ENCODE data around the gene TNNI2. TPM values are rescaled to one million over a fixed set of nuclear protein-coding genes. Genes with fewer than 3 reads are reported as not detected.

TNNI2 gene
- total RNA-seq, 2 experiments from 2014 or later: 0.31 TPM; not detected in 1

GRCh38 chr11:1827095-1827813 is 11.5 kb upstream of the TNNI2 start:
- no peak for DNase-seq
- no peak overlapping the region for H3K4me3 Mint-ChIP-seq
- no peak overlapping the region for H3K27ac Mint-ChIP-seq
- H3K4me1 Mint-ChIP-seq: no peaks in the 10 kb centered on the region
- H3K27me3 Mint-ChIP-seq: peaks cover 3% of the 10 kb centered on the region
- no peaks in the 10 kb centered on the region for H3K9me3 Mint-ChIP-seq
- no peaks in the 10 kb centered on the region for H3K36me3 Mint-ChIP-seq

DNA sequence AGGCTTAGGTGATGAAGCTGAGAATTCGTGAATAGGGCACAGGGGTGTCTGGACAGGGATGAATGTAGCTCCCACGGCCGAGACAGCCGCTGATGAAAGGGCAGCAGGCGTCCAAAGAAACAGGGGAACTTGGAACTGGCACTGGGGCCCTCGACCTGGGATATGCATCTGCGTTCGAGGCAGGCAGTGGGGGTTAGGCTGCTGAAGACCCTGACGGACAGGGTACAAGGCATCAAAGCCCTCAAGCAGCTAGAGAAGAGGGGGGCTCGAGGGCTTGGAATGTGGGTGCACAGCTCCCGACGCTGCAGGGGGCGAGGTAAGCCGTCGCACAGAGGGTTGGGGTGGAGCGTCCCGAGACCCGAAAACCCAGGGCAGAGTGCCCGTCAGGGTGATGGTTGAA is 10.8 kb upstream of the TNNI2 start:
- H3K27me3 Mint-ChIP-seq: peaks cover 3% of the 10 kb centered on the region

DNA sequence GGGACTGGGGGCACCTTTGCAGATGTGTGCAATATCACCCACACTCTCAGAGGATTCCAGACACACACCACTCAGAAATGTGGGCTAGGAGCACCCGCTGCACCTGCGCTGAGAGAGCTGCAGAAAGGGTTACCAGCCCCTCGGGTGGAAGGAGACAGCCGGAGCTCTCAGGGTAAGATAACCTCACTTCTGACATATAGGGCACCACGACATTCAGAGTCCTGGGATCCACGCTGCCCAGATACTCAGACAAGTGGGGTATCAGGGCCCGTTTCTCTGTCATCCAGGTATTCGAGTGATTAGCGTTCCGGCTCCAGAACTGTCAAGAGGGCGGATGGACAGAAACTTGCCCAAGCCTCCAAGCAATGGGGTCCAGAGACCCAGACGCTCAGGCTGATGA is 10.2 kb upstream of the TNNI2 start:
- Mint-ChIP-seq H3K9me3 (no peaks in the 10 kb centered on the region), H3K36me3 (no peaks in the 10 kb centered on the region), H3K4me1 (no peaks in the 10 kb centered on the region), H3K27ac (no peak overlapping the region), H3K4me3 (no peak overlapping the region), H3K27me3 (peaks cover 3% of the 10 kb centered on the region)
- DNase-seq: no peak

More for the DNA sequence above, 10.8 kb upstream of the TNNI2 start:
- no peak overlapping the region for H3K27ac Mint-ChIP-seq
- H3K4me1 Mint-ChIP-seq: no peaks in the 10 kb centered on the region
- H3K4me3 Mint-ChIP-seq: no peak overlapping the region
- H3K9me3 Mint-ChIP-seq: no peaks in the 10 kb centered on the region
- no peaks in the 10 kb centered on the region for H3K36me3 Mint-ChIP-seq
- DNase-seq: no peak

DNA sequence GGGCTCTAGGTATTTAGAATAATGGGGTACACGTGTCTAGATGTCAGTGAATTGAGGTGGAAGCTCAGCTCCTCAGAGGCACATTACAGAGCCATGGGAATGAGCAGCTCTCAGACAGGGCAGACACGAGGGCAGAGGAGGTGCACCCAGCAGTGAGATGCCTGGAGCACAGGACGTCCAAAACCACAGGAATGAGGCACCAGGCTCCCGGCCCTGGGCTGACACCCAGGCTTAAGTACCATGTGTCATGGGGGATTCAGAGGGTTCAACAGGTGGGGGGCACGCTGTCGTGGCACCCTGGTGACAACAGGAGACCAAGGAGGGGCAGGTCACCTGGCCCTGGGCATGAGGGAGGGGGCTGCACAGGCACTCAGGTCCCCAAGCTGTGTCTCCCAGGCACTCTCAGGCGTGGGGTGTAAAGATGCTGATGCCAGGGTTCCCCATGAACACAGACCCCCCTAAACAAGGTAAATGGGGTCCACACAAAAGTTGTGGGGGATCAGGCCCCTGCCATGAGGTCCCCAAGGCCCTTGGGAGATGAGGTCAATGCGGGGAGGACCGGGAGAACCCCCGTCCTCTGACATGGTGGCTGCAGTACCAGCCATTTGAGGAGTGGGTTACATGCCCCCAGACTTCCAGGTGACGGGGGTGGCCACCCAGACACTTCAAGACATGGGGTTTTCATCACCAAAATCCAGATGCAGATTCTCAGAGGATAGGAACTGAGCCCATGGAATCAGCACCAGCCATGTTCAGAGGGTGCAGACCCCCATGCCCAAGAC is 9.6 kb upstream of the TNNI2 start:
- Mint-ChIP-seq H3K9me3 (no peaks in the 10 kb centered on the region), H3K27ac (no peak overlapping the region), H3K4me1 (no peaks in the 10 kb centered on the region), H3K36me3 (no peaks in the 10 kb centered on the region), H3K27me3 (peaks cover 3% of the 10 kb centered on the region), H3K4me3 (no peak overlapping the region)
- DNase-seq: no peak

DNA sequence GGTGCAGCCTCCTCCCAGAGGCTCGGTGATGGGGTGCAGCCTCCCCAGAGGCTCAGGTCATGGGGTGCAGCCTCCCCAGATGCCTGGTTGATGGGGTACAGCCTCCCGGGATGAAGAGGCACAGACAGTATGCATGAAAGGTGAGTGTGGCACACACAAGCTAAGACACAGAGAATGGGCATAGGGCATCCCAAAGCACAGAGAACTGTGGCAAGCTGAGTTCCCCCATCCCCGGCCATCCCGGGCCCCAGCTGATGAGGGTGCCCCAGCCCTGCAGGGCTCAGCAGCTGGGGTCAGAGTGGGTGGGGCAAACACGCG is 8.8 kb upstream of the TNNI2 start:
- Mint-ChIP-seq H3K4me1 (no peaks in the 10 kb centered on the region), H3K4me3 (no peak overlapping the region), H3K27me3 (peaks cover 3% of the 10 kb centered on the region), H3K9me3 (no peaks in the 10 kb centered on the region), H3K27ac (no peak overlapping the region), H3K36me3 (no peaks in the 10 kb centered on the region)
- no peak for DNase-seq

GRCh38 chr11:1830322-1831223 is 8.2 kb upstream of the TNNI2 start:
- no peak for DNase-seq

DNA sequence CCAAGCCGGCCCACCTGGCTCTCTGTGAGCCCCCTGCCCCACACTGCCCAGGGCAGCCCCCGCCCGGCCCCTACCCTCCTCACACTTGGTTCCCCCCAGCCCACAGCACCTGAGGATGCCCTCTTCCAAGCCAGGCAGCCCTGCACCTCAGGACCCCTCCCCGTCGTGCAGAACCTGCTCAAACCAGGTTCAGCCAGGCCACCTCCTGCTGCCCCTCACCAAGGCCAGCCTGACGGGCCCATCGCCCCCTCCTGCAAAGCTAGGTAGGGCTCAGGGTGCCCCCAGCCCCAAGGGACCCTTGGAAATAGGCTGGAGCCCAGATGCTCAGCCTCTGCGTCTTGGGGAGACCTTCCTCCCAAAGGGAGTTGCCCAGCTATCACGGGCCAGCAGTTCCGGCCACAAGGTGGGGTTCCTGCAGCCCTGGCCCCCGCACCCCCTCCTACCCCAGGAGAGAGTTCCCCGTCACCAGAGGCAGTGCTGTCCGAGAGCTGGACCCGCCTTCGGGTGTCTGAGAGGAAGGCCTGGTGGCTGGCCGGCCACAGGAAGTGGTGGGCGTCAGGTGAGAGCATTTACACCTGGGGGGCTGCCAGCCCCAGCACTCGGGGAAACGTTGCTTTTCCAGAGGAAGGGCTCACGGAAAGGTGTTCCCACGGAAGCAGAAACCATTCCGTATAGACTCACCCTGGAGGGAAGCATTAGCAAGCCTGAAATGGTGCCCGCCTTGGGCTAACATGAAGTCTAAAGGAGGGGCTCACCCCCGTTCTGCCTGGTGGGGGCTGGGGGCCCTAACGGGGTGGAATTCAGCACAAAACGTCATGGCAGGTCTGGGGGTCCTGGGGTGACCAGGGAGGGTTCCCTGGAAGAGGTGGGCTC is 7.2 kb upstream of the TNNI2 start:
- peaks cover 3% of the 10 kb centered on the region for H3K27me3 Mint-ChIP-seq
- no peak overlapping the region for H3K27ac Mint-ChIP-seq
- H3K9me3 Mint-ChIP-seq: no peaks in the 10 kb centered on the region
- no peak overlapping the region for H3K4me3 Mint-ChIP-seq
- no peaks in the 10 kb centered on the region for H3K4me1 Mint-ChIP-seq
- H3K36me3 Mint-ChIP-seq: no peaks in the 10 kb centered on the region
- DNase-seq: no peak

More at GRCh38 chr11:1830322-1831223, 8.2 kb upstream of the TNNI2 start:
- Mint-ChIP-seq H3K4me1 (no peaks in the 10 kb centered on the region), H3K4me3 (no peak overlapping the region), H3K36me3 (no peaks in the 10 kb centered on the region), H3K27me3 (peaks cover 3% of the 10 kb centered on the region), H3K27ac (no peak overlapping the region), H3K9me3 (no peaks in the 10 kb centered on the region)

GRCh38 chr11:1832211-1832919 is 6.4 kb upstream of the TNNI2 start:
- H3K9me3 Mint-ChIP-seq: no peaks in the 10 kb centered on the region

DNA sequence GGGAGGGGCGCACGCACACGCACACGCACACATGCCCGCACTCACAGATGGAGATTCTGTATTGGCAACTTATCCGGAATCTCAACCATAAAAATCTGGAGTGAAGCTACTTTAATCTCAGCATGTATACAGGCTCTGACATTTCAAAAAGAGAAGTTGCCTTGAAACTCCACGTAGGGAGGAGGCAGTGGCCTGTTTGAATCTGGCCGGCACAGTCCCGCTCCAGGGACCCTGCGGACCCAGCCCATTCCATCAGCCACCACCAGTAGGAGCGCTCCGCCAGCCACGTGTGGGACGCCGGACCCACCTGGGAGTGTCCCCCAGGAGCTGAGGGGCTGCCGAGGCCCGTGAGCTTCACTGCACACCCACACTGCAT is 5.9 kb upstream of the TNNI2 start:
- Mint-ChIP-seq H3K36me3 (no peaks in the 10 kb centered on the region), H3K9me3 (no peaks in the 10 kb centered on the region), H3K4me3 (no peak overlapping the region), H3K4me1 (no peaks in the 10 kb centered on the region), H3K27ac (no peak overlapping the region), H3K27me3 (peaks cover 3% of the 10 kb centered on the region)
- DNase-seq: no peak

More at GRCh38 chr11:1832211-1832919, 6.4 kb upstream of the TNNI2 start:
- no peak overlapping the region for H3K27ac Mint-ChIP-seq
- peak; percentile 60 for DNase-seq
- no peaks in the 10 kb centered on the region for H3K4me1 Mint-ChIP-seq
- H3K27me3 Mint-ChIP-seq: peaks cover 3% of the 10 kb centered on the region
- no peaks in the 10 kb centered on the region for H3K36me3 Mint-ChIP-seq
- no peak overlapping the region for H3K4me3 Mint-ChIP-seq

GRCh38 chr11:1834062-1834610 is 4.6 kb upstream of the TNNI2 start:
- H3K4me3 Mint-ChIP-seq: no peak overlapping the region
- H3K4me1 Mint-ChIP-seq: no peaks in the 10 kb centered on the region
- peaks cover 3% of the 10 kb centered on the region for H3K27me3 Mint-ChIP-seq
- no peaks in the 10 kb centered on the region for H3K9me3 Mint-ChIP-seq
- no peaks in the 10 kb centered on the region for H3K36me3 Mint-ChIP-seq
- DNase-seq: no peak
- no peak overlapping the region for H3K27ac Mint-ChIP-seq

- Mint-ChIP-seq H3K27me3 (peaks cover 3% of the 10 kb centered on the region), H3K9me3 (no peaks in the 10 kb centered on the region), H3K36me3 (no peaks in the 10 kb centered on the region), H3K4me3 (no peak within 1 kb of the TSS), H3K27ac (no peak within 1 kb of the TSS), H3K4me1 (peaks cover 4% of the 10 kb centered on the region)
- DNase-seq: no peak
Observed at GRCh38 chr11:1834779-1835670, 3.8 kb upstream of the TNNI2 start, which contains the start of gene SYT8. Gene SYT8, plus strand, starts transcription at chr11:1834990. Its CDS starts 116 bp downstream, at chr11:1835106.

DNA sequence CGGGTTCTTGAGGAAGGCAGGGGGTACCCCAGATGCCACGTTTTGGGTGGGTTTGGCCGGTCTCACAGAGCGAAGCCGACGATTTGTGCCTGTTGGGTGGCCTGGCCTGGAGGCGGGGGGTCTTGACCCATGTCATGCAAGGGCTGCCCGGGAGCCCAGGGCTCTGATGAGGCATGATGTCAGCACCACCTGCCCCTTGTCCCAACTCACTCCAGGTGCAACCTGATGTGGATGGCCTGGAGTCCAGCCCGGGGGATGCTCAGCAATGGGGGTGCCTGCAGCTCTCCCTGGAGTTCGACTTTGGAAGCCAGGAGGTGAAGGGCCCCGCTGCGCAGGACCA is 3.1 kb upstream of the TNNI2 start:
- Mint-ChIP-seq H3K27me3 (peaks cover 3% of the 10 kb centered on the region), H3K4me3 (no peak overlapping the region), H3K4me1 (peaks cover 4% of the 10 kb centered on the region), H3K27ac (no peak overlapping the region), H3K36me3 (no peaks in the 10 kb centered on the region), H3K9me3 (no peaks in the 10 kb centered on the region)
- DNase-seq: no peak
